HepG2 (cell line): ENCODE results near the gene C1QBP. TPM values are rescaled to one million over a fixed set of nuclear protein-coding genes. Genes with fewer than 3 reads are reported as not detected.

Experiments
- ATF1 ChIP-seq: IDR thresholded peaks from 2 replicates; pipeline ENCODE4 v1.6.1; 2016; ENCODE audit warnings: mild to moderate bottlenecking, control low read depth
- CC2D1A ChIP-seq: sonication (generic); formaldehyde crosslinking; IDR thresholded peaks from 2 replicates; pipeline ENCODE4 v1.8.1; 2023; ENCODE audit warnings: mild to moderate bottlenecking, missing genetic modification reagents
- FIP1L1 ChIP-seq: fragments of 200-400 bp; formaldehyde crosslinking; IDR thresholded peaks from 2 replicates; pipeline ENCODE4 v1.6.1; 2018; ENCODE audit warnings: low read depth, mild to moderate bottlenecking, low read length, moderate library complexity, borderline replicate concordance; ENCODE audit not compliant: insufficient read depth
- GABPA ChIP-seq, 2 experiments: IDR thresholded peaks; 2 replicates each; pipeline ENCODE4 v1.6.1; 2011 to 2016; ENCODE audit warnings: low read depth in 2 of 2, low read length in 1 of 2, missing biosample characterization in 1 of 2, missing genetic modification characterization in 1 of 2
- HOXA3 ChIP-seq: sonication (generic); formaldehyde crosslinking; IDR thresholded peaks from 2 replicates; pipeline ENCODE4 v1.5.0; 2020; ENCODE audit warnings: missing genetic modification reagents
- MATR3 ChIP-seq: sonication (generic); formaldehyde crosslinking; IDR thresholded peaks from 2 replicates; pipeline ENCODE4 v1.4.0; 2020; ENCODE audit warnings: missing genetic modification reagents
- MLLT10 ChIP-seq: sonication (generic); formaldehyde crosslinking; IDR thresholded peaks from 2 replicates; pipeline ENCODE4 v1.4.0; 2020; ENCODE audit warnings: missing genetic modification reagents
- PLRG1 ChIP-seq: fragments of 450-650 bp; conservative IDR thresholded peaks from 2 replicates; pipeline ENCODE4 v1.6.1; 2016
- SRY ChIP-seq: sonication (generic); formaldehyde crosslinking; IDR thresholded peaks from 2 replicates; pipeline ENCODE4 v1.8.0; 2022; ENCODE audit warnings: mild to moderate bottlenecking, missing genetic modification reagents
- TAF1 ChIP-seq: sonication (generic); formaldehyde crosslinking; IDR thresholded peaks from 2 replicates; pipeline ENCODE4 v1.4.0; 2020; ENCODE audit warnings: missing genetic modification reagents
- ZBTB21 ChIP-seq: sonication (generic); formaldehyde crosslinking; IDR thresholded peaks from 2 replicates; pipeline ENCODE4 v1.4.0; 2020; ENCODE audit warnings: missing genetic modification reagents
- ZBTB39 ChIP-seq: sonication (generic); formaldehyde crosslinking; IDR thresholded peaks from 2 replicates; pipeline ENCODE4 v1.5.0; 2020; ENCODE audit warnings: missing genetic modification reagents
- ZBTB8A ChIP-seq: sonication (generic); formaldehyde crosslinking; IDR thresholded peaks from 2 replicates; pipeline ENCODE4 v1.4.0; 2020; ENCODE audit warnings: mild to moderate bottlenecking, low read depth, missing genetic modification reagents, borderline replicate concordance
- ZNF235 ChIP-seq: sonication (generic); formaldehyde crosslinking; IDR thresholded peaks from 2 replicates; pipeline ENCODE4 v1.8.1; 2023; ENCODE audit warnings: mild to moderate bottlenecking, missing genetic modification reagents, borderline replicate concordance
- ZNF296 ChIP-seq: sonication (generic); formaldehyde crosslinking; conservative IDR thresholded peaks from 2 replicates; pipeline ENCODE4 v1.5.0; 2020; ENCODE audit warnings: mild to moderate bottlenecking, missing genetic modification reagents
- ZNF33B ChIP-seq: sonication (generic); formaldehyde crosslinking; IDR thresholded peaks from 2 replicates; pipeline ENCODE4 v1.5.1; 2020; ENCODE audit warnings: mild to moderate bottlenecking, missing genetic modification reagents
- ZNF839 ChIP-seq: sonication (generic); formaldehyde crosslinking; IDR thresholded peaks from 2 replicates; pipeline ENCODE4 v1.4.0; 2020; ENCODE audit warnings: missing genetic modification reagents, mild to moderate bottlenecking, borderline replicate concordance
- ZSCAN5A ChIP-seq: sonication (generic); formaldehyde crosslinking; IDR thresholded peaks from 2 replicates; pipeline ENCODE4 v1.8.0; 2022; ENCODE audit warnings: mild to moderate bottlenecking, missing genetic modification reagents, borderline replicate concordance
- polyA plus RNA-seq, 8 experiments: library from polyadenylated mRNA; depleted of rRNA in 3 of 8; stranded (reverse) in 7 of 8; unstranded in 1 of 8; fragments of >200 nt; fragmentation: Illumina TruSeq in 4 of 8; extraction: Trizol in 4 of 8; gene quantifications; 2 replicates each; pipeline versions ENCODE4 v1.2.1 to v1.2.3, GENCODE V29; 2011 to 2016; ENCODE audit warnings: low read depth in 4 of 8, missing spikeins in 1 of 8, mixed read lengths in 1 of 8; ENCODE audit not compliant: insufficient read depth in 1 of 8
- total RNA-seq, 5 experiments: library from RNA; depleted of rRNA; stranded (reverse); fragments of >200 nt; fragmentation: Illumina TruSeq; extraction: Trizol; gene quantifications; 2 replicates each; pipeline ENCODE4 v1.2.3, GENCODE V29; 2016; ENCODE audit warnings: low read depth in 1 of 5
- TF ChIP-seq, protein P1 (sequence below): sonication (generic); formaldehyde crosslinking; IDR thresholded peaks from 2 replicates; pipeline ENCODE4 v1.9.0; 2022; ENCODE audit warnings: missing genetic modification reagents, mild to moderate bottlenecking, borderline replicate concordance
- TF ChIP-seq, protein P2 (sequence below): sonication (generic); formaldehyde crosslinking; IDR thresholded peaks from 2 replicates; pipeline ENCODE4 v1.4.0; 2020; ENCODE audit warnings: low read depth, missing genetic modification reagents

The C1QBP gene
- total and polyA plus RNA-seq, 2 of the 13 experiments (the other 11 are each of a cell fraction or from before 2014, with no cell fraction given): 219 to 680 TPM

- TF ChIP-seq FIP1L1 (0 out of 2 replicates have a peak, but pooled peaks have one; percentile 35), MLLT10 (CRISPR knock-in tag) (no peak), ZBTB39 (CRISPR knock-in tag) (0 out of 2 replicates have a peak, but pooled peaks have one; percentile 54), CC2D1A (CRISPR knock-in tag) (no peak), ZSCAN5A (no peak), ATF1 (peak; percentile 92), ZNF296 (CRISPR knock-in tag) (no peak), ZBTB8A (CRISPR knock-in tag) (no peak), ZNF33B (CRISPR knock-in tag) (no peak), PLRG1 (no peak), GABPA (IDR thresholded peaks at IDR 0.05; ENCODE audit: low read depth, low read length) (peak; percentile 89), GABPA (CRISPR knock-in tag; IDR thresholded peaks at IDR 0.05; ENCODE audit: low read depth) (peak; percentile 92), ZNF235 (CRISPR knock-in tag) (no peak), SRY (CRISPR knock-in tag) (peak; percentile 70), ZBTB21 (CRISPR knock-in tag) (no peak), ZNF839 (no peak), MATR3 (CRISPR knock-in tag) (no peak), TAF1 (CRISPR knock-in tag) (peak; percentile 74), HOXA3 (CRISPR knock-in tag) (peak; percentile 76)
- TF ChIP-seq, protein P1, sequence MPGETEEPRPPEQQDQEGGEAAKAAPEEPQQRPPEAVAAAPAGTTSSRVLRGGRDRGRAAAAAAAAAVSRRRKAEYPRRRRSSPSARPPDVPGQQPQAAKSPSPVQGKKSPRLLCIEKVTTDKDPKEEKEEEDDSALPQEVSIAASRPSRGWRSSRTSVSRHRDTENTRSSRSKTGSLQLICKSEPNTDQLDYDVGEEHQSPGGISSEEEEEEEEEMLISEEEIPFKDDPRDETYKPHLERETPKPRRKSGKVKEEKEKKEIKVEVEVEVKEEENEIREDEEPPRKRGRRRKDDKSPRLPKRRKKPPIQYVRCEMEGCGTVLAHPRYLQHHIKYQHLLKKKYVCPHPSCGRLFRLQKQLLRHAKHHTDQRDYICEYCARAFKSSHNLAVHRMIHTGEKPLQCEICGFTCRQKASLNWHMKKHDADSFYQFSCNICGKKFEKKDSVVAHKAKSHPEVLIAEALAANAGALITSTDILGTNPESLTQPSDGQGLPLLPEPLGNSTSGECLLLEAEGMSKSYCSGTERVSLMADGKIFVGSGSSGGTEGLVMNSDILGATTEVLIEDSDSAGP: peak; percentile 85; the same call in 1 of the 2 replicates
- TF ChIP-seq, protein P2, sequence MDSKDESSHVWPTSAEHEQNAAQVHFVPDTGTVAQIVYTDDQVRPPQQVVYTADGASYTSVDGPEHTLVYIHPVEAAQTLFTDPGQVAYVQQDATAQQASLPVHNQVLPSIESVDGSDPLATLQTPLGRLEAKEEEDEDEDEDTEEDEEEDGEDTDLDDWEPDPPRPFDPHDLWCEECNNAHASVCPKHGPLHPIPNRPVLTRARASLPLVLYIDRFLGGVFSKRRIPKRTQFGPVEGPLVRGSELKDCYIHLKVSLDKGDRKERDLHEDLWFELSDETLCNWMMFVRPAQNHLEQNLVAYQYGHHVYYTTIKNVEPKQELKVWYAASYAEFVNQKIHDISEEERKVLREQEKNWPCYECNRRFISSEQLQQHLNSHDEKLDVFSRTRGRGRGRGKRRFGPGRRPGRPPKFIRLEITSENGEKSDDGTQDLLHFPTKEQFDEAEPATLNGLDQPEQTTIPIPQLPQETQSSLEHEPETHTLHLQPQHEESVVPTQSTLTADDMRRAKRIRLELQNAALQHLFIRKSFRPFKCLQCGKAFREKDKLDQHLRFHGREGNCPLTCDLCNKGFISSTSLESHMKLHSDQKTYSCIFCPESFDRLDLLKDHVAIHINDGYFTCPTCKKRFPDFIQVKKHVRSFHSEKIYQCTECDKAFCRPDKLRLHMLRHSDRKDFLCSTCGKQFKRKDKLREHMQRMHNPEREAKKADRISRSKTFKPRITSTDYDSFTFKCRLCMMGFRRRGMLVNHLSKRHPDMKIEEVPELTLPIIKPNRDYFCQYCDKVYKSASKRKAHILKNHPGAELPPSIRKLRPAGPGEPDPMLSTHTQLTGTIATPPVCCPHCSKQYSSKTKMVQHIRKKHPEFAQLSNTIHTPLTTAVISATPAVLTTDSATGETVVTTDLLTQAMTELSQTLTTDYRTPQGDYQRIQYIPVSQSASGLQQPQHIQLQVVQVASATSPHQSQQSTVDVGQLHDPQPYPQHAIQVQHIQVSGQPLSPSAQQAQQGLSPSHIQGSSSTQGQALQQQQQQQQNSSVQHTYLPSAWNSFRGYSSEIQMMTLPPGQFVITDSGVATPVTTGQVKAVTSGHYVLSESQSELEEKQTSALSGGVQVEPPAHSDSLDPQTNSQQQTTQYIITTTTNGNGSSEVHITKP (CRISPR knock-in tag): peak; percentile 35
Measured at GRCh38 chr17:5486206-5487124, 47.5 kb upstream of the C1QBP start, which contains the start of gene MIS12 (continued).
